CD4-positive, alpha-beta T cell treated with Interferon alpha-2 for 1 hour (primary cell): Measurements from ENCODE around the gene USPL1.
"Not testable (repeated sequence)": the region's sequence is repeated elsewhere in the genome, so short reads cannot be mapped to it uniquely, and the experiment has no call there.

Experiments
- DNase-seq, 2 donors: peaks; one replicate each; pipeline ENCODE4 v3.0.0-alpha.2; 2020 to 2022

The USPL1 gene

DNA sequence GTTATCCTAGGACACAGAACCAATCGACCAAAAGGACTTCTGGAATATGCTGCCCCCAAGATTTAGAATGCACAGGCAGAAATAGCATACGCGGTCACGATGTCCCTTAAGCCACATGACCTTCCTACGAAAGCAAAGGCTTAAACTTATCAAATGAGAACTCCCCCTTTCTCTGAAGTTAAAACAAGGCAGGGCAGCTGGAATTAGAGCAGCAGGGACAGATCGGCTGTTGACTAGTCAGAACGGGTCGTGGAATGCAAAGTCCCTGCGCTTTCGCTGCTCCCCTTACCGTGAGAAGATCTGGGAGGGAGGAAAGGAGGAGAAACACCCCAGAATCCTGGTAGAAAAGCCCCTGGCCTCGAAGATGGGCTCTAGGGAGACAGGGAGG, 799 bp upstream of the USPL1 start:
- DNase-seq, result peak; percentile 74 to 82

DNA sequence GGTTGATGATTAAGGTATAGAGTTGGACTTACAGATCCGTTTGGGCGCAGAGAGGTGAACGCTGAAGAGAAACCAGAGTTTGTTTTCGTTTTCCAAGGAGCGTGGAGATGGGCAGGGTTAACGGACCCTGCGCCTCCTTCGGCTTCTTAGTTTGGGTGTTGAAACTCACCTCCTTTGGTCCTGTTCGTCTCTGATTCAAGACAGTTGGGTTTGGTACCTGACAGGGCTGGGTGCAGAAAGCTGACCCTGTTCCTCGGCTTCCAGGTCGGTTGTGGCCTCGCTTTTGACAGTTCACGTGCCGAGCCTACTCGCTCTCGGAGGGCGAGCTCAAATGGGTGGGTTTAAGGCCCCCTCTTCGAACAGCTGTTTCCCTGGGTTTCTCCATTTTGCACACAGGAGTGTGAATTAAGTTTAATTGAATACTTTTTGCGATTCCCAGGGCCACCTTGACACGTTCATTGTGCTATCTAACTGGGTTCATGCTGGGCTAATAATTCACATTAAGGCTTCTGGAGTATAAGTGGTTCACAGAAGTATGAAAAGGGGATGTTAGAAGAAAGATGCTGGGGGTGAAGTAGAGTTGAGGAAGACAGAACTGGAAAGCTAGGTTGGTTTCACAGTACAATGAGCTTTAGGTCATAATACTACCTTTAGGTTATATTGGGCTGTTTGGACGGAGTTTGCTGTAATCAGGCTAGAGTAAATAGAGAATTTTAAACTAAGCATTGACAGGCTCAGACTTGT, 638 bp downstream of the USPL1 start:
- DNase-seq, result no peak

DNA sequence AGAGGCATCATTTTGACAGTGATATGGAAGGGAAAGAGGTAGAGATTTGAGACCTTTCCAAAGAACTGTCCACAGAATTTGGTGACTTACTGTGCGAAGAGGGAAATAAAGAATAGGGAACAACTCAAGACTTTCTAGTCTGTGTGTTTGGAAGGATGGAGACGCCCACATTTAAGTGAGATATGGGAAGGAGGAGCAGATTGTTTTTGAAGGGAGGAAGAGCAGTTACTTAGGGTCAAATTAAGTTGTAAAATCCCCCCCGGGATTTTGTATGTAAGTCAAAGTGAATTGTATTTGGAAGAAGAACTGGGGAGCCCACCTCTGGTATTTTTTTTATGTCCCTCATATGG, 1.2 kb downstream of the USPL1 start:
- no peak for DNase-seq

DNA sequence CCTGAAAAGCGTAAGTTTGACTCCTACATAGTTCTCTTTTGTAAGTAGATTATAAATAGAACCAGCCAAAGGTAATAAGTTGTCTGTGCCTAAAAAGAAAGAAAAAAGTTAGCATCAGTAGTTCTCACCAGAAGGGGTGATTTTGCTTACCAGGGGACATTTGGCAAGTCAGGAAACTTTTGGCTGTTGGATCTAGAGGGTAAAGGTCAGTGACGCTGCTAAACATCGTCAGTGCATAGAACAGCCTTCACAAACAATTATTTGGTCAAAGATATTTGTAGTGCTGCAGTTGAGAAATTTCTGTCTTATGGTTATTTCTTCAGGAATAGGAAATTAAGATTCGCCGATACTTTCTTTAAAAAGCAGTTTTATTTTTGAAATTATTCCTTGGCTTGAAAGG, 2.0 kb downstream of the USPL1 start:
- DNase-seq, result no peak

DNA sequence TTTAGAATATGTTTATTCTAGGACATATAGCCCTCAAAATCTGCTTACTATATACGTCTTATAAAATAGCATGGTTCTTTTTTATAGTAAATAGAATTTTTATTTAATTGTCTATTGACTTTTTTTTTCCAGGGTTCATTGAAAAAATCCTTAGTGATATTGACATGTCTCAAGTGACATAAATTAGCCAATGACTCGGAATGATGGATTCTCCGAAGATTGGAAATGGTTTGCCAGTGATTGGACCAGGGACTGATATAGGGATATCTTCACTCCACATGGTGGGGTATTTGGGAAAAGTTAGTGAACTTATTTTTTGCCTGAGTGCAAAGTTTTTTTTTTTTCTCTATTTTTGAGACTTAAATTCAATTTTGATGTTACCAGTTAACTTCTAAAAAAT, 3.2 kb downstream of the USPL1 start:
- DNase-seq, result no peak

DNA sequence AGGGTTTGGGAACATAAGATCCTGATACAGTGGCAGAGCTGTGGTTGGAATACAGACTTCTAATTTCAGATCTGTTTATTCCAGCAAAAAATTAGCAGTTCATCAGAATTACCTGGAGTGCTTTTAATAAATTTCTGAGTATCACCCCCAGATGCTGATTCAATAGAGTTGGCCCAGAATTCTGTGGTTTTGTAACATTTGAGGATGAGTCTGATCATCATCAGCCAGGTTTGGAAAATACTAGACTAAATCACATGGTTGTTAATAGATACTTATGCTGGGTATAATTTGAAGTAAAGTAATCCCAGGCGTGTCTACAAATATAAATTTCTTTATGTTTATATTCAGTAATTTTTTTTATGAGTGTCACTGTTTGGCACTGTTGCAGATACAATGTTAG, 4.8 kb downstream of the USPL1 start:
- no peak for DNase-seq

DNA sequence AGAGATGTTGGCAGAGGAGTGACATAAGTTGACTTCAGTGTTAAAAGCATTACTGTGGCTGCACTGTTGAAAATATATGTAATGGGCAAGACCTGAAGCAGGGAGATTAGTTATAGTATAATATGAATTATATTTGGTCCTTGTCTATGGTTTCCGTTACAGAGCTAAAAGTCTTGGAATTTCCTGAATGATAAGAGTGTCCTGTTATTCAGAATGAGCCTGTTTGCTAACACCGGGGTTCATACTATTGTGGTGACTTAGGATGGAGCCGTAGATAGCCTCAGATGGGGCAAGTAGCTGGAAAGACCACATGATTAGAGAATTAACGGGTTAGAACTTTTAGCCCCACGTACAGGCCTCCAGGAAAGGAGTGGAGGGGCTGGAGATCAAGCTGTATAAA, 5.7 kb downstream of the USPL1 start:
- no peak for DNase-seq

DNA sequence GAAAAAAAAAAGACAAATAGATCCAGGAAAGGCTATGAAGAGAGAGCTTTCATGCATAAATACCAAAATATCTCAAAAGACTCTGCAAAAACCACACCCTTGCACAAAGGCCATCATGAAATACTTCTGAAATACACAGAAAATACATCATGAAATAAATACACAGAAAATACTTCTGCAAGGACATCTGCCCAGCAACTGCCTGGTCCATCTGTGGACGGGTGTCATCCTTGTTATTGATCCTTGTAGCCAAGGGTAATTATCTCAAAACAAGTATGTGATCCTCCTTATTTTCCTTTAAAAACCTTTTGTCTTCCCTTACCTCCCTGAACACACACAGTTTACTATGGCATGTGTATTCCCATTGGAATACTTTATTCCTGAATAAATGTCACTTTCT, 6.9 kb downstream of the USPL1 start:
- DNase-seq, result no peak

DNA sequence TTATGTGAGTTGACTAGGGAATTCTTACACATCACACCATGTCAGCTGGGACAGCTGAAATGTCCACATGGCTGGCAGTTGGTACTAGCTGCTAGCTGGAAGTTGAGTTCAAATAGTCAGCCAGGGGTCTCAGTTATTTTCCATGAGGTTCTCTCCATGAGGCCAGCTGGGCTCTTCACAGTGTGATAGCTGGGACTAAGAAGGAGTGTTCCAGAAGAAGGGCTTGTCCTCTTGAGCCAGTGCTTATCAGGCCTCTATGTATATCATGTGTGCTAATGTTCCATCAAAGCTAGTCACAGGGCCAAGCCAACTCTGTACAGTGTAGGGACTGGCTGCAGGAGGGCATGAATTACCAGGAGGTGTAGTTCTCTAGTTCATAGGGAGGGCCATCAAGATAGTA, 11.8 kb downstream of the USPL1 start:
- DNase-seq, result no peak

DNA sequence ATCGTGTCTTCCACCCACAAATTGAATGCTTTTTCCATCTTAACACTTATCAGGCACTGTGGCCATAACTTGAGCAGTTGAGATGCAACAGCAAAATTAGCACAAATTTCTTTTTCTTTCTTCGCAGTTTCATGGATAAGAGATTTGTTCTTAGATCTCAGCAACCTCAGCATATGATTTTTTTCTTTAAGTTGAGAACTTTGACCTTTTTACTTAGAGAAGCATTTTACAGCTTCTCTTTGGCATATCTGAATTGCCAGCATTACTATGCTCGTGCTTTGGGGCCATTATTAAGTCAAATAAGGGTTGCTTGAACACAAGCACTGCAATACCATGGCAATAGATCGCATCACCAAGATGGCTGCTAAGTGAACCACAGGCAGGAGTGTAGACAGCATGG, 16.1 kb downstream of the USPL1 start:
- DNase-seq, result no peak

DNA sequence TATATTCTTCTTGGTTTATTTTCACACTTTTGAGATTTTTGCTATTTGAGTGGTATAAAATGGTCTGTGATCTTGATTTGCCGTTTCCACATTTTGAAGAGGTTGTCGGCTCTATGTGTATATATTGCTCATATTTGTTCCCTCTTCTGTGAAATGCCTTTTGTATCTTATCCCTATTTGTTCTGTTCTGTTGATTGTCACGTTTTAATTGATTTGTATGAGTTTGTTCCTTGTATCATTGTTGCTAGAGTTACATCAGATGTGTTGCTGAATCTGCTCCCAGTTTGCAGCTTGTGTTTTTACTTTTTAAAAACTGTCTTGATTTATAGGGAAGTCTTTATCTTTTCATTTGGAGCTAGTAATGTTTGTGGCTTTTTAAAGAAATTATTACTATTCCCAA, 17.1 kb downstream of the USPL1 start:
- no peak for DNase-seq

DNA sequence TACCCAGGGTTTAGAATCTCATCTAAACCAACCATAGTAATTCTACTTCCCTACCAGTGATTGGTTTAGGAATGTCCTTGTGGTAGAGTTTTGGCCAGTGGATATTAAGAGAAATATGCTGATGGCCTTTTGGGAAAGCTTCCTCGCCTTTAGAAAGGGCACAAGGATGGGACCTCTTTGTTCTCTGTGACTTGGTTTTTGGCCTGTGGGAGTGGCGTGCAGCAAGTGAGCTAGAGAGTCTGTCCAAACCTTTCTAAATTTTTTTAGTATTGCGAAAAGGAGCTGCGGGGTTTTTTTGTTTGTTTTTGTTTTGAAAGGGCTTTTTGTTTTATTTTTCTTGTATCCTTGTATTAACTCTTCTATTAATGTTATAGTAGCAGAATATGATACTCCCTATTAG, 20.6 kb downstream of the USPL1 start:
- DNase-seq, result no peak

DNA sequence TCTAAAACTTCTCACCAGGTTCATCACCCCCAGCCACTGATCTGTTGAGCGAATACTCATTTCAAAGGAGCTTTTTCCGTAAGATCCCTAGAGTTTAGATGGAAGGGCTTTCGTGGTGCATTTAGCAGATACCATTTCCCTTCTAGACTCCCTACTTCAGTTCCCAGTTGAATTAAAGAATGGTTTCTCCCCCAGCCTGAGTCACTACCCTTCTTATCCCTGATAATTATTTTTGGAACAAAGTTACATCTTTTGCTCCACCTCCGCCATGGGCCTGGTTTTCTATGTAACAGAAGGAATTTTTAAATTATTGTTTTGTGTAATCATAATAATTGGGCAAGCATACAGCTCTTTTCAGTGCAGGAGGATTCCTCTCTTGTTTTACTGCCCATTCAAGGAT, 22.0 kb downstream of the USPL1 start:
- no peak for DNase-seq

DNA sequence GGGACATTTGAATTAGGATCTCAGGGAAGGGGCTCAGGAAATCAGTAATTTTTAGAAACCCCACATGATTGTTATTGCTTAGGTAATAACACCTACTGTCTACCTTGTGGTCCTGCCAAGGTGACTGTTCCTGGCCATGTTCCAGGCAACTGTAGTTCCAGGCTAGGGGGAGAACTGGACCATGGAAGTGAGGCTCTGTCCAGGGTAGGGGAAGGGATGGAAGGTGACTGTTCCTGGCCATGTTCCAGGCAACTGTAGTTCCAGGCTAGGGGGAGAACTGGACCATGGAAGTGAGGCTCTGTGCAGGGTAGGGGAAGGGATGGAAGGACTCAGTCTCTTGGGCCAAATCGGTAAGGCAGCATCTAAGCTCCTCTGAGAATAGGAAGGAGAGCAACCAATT, 23.5 kb downstream of the USPL1 start:
- not testable (repeated sequence) for DNase-seq

DNA sequence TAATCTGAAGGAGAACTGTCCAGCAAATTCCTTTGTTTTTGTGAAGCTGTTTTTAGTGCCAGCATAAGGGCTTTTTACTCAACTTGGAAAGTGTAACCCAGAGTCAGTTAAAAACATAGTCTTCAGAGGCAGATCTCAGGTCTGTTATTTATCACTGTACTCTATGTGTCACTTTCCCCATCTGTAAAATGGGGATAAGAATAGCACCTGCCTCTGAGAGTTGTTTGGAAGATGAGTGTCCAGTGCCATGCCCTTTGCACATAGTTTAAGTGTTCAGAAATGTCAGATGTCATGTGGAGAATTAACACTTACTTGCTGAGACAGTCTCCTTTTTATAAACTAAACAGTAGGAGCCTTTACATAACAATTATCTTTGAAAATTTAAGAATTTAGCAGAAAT, 27.9 kb downstream of the USPL1 start:
- no peak for DNase-seq

DNA sequence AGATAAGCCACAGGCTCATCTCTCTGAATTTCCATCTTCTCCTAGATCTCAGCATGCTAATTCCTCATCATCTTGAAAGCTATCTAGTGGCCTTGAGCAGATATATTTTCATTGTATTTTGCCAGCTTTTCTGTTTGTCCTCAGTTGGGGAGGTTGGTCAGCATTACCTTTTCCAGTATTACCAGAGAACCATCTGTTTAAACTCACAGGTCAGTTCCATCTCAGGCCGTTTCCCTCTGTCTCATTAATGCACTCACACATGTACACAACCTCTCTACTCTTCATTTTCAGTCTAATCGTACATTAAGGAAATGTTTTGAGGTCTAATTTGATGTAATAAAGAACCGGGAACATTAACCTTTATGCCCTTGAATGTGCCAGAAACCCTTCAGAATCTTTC, 29.7 kb downstream of the USPL1 start:
- no peak for DNase-seq

DNA sequence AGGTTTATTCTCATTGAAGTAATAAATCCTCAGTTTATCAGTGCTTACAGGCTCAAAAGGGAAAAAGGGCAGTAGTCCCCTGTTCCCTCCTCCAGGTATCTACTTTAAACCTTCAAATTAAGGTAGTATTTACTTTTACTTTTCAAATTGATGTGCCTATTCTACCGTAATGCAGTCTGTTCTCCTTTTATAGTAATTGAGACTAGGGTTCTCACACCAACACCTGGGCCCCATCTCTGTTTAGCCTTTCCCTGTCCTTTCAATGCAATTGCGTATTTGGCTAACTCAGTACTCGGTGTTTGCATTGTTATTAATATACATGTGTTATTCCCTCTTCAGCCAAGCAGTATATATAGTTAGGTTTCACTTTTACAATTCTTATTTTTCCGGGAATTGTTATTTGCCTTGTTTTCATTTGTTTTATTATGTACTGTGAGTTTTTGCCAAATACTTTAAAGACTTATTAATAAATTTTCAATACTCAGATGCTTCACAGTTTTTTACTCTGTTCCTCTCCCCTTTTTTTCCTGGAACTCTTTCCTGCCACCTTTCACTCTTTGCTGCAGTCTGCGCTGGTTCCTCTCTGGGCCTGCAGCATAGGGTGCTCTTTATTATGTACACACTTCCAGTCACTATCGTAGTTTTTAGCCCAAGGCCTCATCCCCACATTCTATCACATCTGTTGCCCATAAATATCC, 30.3 kb downstream of the USPL1 start:
- DNase-seq, result no peak

DNA sequence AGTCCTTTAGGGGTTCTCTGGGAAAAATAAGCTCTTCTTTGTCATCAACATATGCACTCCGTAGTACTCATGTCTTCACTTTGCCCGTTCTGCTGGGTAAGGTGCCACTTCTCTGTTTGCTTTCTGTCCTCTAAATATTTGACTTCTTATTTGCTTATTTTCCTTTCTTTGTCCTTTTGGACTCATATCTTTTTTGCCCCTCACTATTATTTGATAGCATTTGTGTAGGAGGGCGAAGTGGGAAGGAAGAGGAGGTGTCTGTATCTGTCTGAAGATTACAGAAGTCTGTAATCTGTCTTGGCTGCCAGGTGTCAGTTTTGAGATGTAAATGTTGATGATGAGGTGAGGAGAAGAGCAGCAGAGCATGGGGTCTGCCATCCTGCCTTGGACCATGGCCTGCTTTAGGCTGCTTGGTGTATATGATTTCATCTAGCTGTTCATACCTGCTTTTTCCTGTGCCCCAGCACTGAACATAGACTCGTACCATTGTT, 30.8 kb downstream of the USPL1 start:
- no peak for DNase-seq

DNA sequence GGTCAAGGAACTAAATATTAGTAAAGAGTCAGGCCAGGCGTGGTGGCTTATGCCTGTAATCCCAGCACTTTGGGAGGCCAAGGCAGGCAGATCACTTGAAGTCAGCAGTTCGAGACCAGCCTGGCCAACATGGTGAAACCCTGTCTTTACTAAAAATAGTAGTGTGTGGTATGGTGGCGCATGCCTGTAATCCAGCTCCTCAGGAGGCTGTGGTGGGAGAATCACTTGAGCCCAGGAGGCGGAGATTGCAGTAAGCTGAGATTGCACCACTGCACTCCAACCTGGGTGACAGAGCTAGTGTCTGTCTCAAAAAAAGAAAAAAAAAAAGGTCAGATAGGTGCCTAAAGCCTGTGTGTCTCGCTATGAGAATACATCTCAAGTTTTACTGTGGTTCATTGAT, 33.9 kb downstream of the USPL1 start:
- not testable (repeated sequence) for DNase-seq

DNA sequence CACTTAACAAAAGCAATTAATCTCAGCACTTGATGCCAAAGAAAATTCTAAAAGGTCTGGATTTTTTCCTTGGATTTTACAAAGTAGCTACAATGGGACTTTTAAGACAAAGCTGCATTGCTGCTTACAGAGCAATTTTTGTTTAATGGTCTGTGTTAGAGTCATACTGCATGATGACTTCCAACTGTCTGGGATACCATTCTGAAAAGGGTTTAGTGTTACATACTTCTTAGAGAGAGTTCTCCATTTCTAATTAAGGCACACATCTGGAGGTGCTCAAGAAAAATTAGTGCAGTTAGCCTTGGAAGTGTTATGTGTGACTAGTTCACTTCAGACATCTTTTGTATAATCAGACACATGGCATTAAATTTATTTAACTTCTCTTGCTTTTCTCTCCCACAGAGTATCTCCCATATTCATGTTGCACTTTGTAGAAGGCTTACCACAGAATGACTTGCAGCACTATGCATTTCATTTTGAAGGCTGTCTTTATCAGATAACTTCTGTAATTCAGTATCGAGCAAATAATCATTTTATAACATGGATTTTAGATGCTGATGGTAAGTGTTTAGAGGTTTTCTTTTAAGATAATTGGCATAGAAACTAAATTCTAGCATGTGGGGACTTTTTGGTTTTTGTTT, 35.1 kb downstream of the USPL1 start:
- no peak for DNase-seq

DNA sequence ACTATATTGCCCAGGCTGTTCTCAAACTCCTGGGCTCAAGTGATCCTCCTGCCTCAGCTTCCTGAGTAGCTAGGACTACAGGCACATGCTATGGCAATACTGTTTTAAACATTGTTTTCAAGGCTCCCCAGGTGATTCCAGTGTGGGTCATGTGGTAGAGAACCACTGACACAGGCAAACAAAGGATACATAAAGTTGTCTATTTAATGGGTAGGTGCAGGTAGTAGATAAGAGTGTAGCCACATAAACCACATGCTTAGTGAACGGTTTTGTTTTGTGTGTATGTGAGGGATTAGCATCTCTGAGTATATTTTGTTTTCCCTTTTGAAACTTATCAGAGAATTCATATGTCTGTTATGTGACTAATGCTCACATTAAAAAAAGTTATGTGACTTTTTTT, 36.7 kb downstream of the USPL1 start:
- peak in 1 of 2 donors; percentile 45 for DNase-seq

DNA sequence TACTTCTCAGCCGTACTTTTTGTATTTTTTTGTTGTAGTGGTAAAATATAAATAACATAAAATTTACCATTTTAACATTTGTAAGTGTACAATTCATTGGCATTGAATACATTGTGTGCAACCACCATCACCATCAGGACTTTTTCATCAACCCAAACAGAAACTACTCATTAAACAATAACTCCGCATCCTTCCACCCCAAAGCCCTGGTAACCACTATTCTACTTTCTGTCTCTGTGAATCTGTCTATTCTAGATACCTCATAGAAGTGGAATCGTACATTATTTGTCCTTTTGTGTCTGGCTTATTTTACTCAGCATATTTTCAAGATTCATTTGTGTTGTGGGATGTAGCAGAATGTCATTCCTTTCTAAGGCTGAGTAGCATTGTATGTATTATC, 38.5 kb downstream of the USPL1 start:
- no peak for DNase-seq

DNA sequence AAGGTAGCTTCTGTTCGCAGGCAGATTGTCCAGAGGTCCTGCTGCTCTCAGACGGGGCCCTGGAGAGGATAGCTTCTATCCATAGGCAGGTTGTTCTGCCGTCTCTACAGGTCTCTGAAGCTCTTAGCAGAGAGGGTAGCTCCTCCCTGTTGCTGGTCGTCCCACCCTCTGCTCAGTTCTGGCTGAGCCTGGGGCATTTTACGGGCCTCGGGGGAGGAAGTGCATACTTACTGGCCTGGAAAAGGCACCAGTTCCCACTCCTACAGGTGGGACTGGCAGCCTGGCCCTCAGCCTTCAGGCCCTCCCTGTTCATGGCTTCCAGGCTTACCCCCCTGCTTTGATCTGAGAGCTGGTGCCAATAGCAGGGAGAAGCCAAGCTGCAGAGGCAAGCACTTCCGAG, 42.3 kb downstream of the USPL1 start:
- no peak for DNase-seq

DNA sequence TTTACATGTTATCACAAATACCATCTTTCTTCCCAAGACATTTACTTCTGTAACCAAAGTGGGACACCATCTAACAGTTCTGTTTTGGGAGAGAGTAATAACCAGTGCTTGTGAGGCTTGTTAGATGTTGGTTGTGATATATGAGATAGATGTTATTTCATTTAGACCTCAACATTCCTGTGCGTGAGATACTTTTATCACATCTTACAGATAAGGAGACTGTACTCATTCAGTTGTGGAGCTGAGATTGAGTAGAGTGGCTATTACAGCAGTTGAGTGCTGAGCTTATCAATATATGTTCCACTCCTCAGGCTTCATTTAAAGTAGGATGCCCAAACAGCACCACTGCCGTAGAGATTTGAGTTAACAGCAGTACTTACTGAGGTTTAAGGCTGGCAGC, 43.1 kb downstream of the USPL1 start:
- no peak for DNase-seq
